Gastroesophageal sphincter (tissue), 4 donors: ENCODE results near the gene CD1E. TPM values are rescaled to one million over a fixed set of nuclear protein-coding genes. Genes with fewer than 3 reads are reported as not detected.

Source experiments
- ATAC-seq: fragments of 150-250 bp; one replicate; pipeline ENCODE4 v1.9.1; 2016; ENCODE audit warnings: mild to moderate bottlenecking, moderate library complexity
- H3K27ac ChIP-seq, 4 donors: fragments of 200-600 bp; sonication (generic) in 3 of 4; 1 replicate in 3 of 4; 2 replicates in 1 of 4; pipeline ENCODE4 v1.5.1; 2016 to 2019
- H3K27me3 ChIP-seq: fragments of 200-600 bp; sonication (generic); one replicate; pipeline ENCODE4 v1.5.1; 2019
- H3K36me3 ChIP-seq, 2 donors: fragments of 200-600 bp; sonication (generic); one replicate each; pipeline ENCODE4 v1.5.1; 2019; ENCODE audit warnings: control low read depth in 1 of 2
- H3K4me1 ChIP-seq, 3 donors: fragments of 200-600 bp; sonication (generic); 1 replicate in 2 of 3; 2 replicates in 1 of 3; pipeline ENCODE4 v1.5.1; 2016 to 2019; ENCODE audit warnings: control low read depth in 2 of 3
- H3K4me3 ChIP-seq, 2 donors: fragments of 200-600 bp; sonication (generic); one replicate each; pipeline ENCODE4 v1.5.1; 2019; ENCODE audit warnings: mild to moderate bottlenecking in 1 of 2, moderate library complexity in 1 of 2
- H3K9me3 ChIP-seq, 3 donors: fragments of 200-600 bp; sonication (generic); one replicate each; pipeline ENCODE4 v1.5.1; 2017 to 2019; ENCODE audit warnings: control low read depth in 2 of 3
- EP300 ChIP-seq: sonication (generic); formaldehyde crosslinking; IDR thresholded peaks from one replicate; pipeline ENCODE4 v1.6.1; 2017; ENCODE audit warnings: antibody characterized with exemption, mild to moderate bottlenecking
- POLR2A ChIP-seq, 2 donors: fragments of 450-650 bp; IDR thresholded peaks; one replicate each; pipeline ENCODE4 v1.6.1; 2017; ENCODE audit warnings: antibody characterized with exemption in 2 of 2, mild to moderate bottlenecking in 2 of 2, moderate library complexity in 1 of 2
- POLR2AphosphoS5 ChIP-seq: sonication (generic); formaldehyde crosslinking; IDR thresholded peaks from one replicate; pipeline ENCODE4 v1.6.1; 2017; ENCODE audit warnings: antibody characterized with exemption
- WGBS, 2 donors: methylation state at CpG; one replicate each; pipeline ENCODE4 v1.1.5; 2018; ENCODE audit warnings: low coverage in 1 of 2; 5-methylcytosine and 5-hydroxymethylcytosine counted together
- total RNA-seq, 4 donors: library from RNA; depleted of rRNA; stranded (reverse); fragments of >200 nt; gene quantifications; one replicate each; pipeline ENCODE4 v1.1.0, GENCODE V29; 2016
- TF ChIP-seq, protein P1 (sequence below), 4 experiments: fragments of 200-600 bp in 2 of 4; fragments of 450-650 bp in 2 of 4; sonication (generic) in 1 of 4; IDR thresholded peaks; one replicate each; pipeline ENCODE4 v1.5.1; 2017 to 2019; ENCODE audit warnings: antibody characterized with exemption in 4 of 4, mild to moderate bottlenecking in 2 of 4, moderate library complexity in 2 of 4

Gene CD1E
- total RNA-seq, 4 donors from 2014 or later = 0.49 TPM; not detected in 3

DNA sequence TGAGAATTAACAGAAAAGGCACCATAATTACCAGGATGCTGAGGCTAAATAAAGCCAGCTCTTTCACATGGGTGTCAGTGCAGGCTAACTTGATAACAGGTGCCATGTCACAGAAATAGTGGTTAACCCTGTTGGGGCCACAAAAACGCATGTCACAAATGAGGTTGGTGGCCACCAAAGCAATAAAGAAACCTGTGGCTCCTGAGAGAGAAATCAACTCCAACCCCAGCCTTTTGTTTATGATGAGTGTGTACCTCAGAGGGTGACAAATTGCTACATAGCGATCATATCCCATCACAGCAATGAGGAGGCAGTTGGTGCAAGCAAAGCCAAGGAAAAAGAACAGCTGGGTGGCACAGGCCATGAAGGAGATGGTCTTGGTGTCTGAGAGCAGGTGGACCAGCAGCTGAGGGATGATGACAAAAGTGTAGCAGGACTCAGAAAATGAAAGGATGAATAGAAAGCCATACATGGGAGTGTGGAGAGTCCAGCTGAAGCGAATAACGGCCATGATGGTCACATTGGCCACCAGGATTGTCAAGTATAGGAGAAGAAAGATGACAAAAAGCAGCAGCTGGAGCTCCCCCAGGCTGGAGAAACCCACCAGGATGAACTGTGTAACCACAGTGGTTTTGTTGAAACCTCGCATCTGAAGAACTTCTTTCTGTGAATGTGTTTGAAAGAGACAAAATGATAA, 45.3 kb downstream of the CD1E start, which contains the start of gene OR10T2:
Gene OR10T2 (minus strand): TSS at position 649 of the 697 bp plus-strand sequence. CDS start 0 bp downstream, at position 649.
- TF ChIP-seq, protein P1, sequence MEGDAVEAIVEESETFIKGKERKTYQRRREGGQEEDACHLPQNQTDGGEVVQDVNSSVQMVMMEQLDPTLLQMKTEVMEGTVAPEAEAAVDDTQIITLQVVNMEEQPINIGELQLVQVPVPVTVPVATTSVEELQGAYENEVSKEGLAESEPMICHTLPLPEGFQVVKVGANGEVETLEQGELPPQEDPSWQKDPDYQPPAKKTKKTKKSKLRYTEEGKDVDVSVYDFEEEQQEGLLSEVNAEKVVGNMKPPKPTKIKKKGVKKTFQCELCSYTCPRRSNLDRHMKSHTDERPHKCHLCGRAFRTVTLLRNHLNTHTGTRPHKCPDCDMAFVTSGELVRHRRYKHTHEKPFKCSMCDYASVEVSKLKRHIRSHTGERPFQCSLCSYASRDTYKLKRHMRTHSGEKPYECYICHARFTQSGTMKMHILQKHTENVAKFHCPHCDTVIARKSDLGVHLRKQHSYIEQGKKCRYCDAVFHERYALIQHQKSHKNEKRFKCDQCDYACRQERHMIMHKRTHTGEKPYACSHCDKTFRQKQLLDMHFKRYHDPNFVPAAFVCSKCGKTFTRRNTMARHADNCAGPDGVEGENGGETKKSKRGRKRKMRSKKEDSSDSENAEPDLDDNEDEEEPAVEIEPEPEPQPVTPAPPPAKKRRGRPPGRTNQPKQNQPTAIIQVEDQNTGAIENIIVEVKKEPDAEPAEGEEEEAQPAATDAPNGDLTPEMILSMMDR (IDR thresholded peaks at IDR 0.05) = no peak
- WGBS, 2 donors = 66 to 82% methylated on average over 3 to 4 of the region's 5 CpGs
- H3K4me3 ChIP-seq = no peak within 1 kb of the TSS
- H3K27me3 ChIP-seq = no peaks in the 10 kb centered on the region
- no peaks in the 10 kb centered on the region for H3K4me1 ChIP-seq
- H3K27ac ChIP-seq = no peak within 1 kb of the TSS
- H3K36me3 ChIP-seq = no peaks in the 10 kb centered on the region
- H3K9me3 ChIP-seq = no peaks in the 10 kb centered on the region
- no peak for ATAC-seq

DNA sequence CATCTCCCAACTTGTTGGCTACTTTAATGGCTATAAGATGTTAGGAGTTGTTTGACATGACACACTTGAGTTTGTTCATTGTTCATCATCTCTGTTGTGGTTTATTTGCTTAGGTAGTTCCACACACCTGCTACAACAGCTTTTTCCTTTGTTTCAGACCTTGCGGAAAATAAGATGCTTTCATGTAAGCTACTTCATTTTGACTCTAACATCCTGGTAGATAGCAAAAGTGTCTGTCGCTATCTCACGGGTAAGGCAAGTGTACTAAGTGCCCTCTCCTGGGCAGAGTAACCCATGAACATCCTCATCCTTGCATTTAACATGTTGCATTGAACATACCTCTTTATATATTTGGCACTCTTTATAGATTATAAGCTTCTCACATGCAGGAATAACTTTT, 47.2 kb downstream of the CD1E start:
- WGBS, 2 donors = 75 to 96% methylated on average over 3 of the region's 3 CpGs
- ATAC-seq = no peak

DNA sequence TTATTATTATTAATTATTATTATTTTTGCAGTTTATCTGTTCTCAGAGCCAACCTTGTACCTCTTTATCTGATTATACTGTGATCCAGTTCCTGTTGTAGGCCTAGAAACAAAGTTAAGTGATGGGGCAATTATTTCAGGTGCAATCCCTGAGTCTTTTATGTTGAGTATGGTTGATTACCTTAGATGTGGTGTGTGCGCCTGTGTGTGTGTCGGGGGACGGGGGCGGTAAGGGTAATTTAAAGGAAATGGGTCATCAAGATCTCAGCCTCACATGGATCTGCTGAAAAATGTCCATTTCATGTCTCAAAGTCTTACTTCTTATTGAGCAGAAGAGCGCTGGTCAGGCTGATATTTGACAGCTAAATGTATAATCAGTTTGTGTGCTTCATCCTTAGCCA, 53.4 kb downstream of the CD1E start:
- H3K4me1 ChIP-seq = no peaks in the 10 kb centered on the region
- no peak overlapping the region for H3K27ac ChIP-seq
- no peaks in the 10 kb centered on the region for H3K9me3 ChIP-seq
- WGBS, 2 donors = 91 to 100% methylated on average over 1 to 5 of the region's 5 CpGs
- H3K27me3 ChIP-seq = no peaks in the 10 kb centered on the region
- H3K4me3 ChIP-seq = no peak overlapping the region
- TF ChIP-seq POLR2AphosphoS5 (no peak), POLR2A (IDR thresholded peaks at IDR 0.05) (no peak), EP300 (no peak)
- TF ChIP-seq, protein P1 (IDR thresholded peaks at IDR 0.05) = no peak
- ATAC-seq = no peak
- no peaks in the 10 kb centered on the region for H3K36me3 ChIP-seq

More for the DNA sequence above, 47.2 kb downstream of the CD1E start:
- Histone ChIP-seq H3K4me1 (no peaks in the 10 kb centered on the region), H3K27ac (no peak overlapping the region), H3K9me3 (no peaks in the 10 kb centered on the region), H3K4me3 (no peak overlapping the region), H3K36me3 (no peaks in the 10 kb centered on the region), H3K27me3 (no peaks in the 10 kb centered on the region)
- TF ChIP-seq EP300 (no peak), POLR2AphosphoS5 (no peak), POLR2A (IDR thresholded peaks at IDR 0.05) (no peak)
- TF ChIP-seq, protein P1 (IDR thresholded peaks at IDR 0.05) = no peak

Other genes with a start within 250 kb of the CD1E start
- 1 to 10 TPM in 2 of 4 donors, under 1 TPM in 2; 0.16 to 2.7 (median 0.94) TPM for gene CD1D, start 173.0 kb upstream of the CD1E start, total RNA-seq
- not detected for gene CD1A, start 99.5 kb upstream of the CD1E start, total RNA-seq
- 1 to 10 TPM in 1 of 4 donors, not detected in 3; 1.8 TPM for gene CD1C, start 64.0 kb upstream of the CD1E start, total RNA-seq
- gene CD1B, start 22.4 kb upstream of the CD1E start, total RNA-seq = not detected
- not detected for gene OR10T2, start 45.6 kb downstream of the CD1E start, total RNA-seq
- gene OR10K2, start 72.3 kb downstream of the CD1E start, total RNA-seq = not detected
- not detected for gene OR10K1, start 107.9 kb downstream of the CD1E start, total RNA-seq
- not detected for gene OR10R2, start 118.3 kb downstream of the CD1E start, total RNA-seq
- gene OR6Y1, start 200.5 kb downstream of the CD1E start, total RNA-seq = not detected
- not detected for gene OR6P1, start 216.7 kb downstream of the CD1E start, total RNA-seq
- gene OR10X1, start 226.0 kb downstream of the CD1E start, total RNA-seq = not detected